Measurements from ENCODE around the gene MAP3K7CL. TPM values are rescaled to one million over a fixed set of nuclear protein-coding genes. Genes with fewer than 3 reads are reported as not detected.

The MAP3K7CL gene
- 1.4 and 3.0 TPM in 2 replicates for total RNA-seq

GRCh38 chr21:29130270-29130969 is at the start of gene MAP3K7CL:
TSS of gene MAP3K7CL (plus strand) at chr21:29130644. CDS start at chr21:29133345, 2,701 bp downstream.
- Histone ChIP-seq H3K4me3 (ENCODE audit: low read depth, low read length) (no peak within 1 kb of the TSS), H3K27me3 (ENCODE audit: control insufficient read depth, insufficient read depth, low read length) (no peaks in the 10 kb centered on the region), H3K36me3 (ENCODE audit: control insufficient read depth, insufficient read depth, low read length) (no peaks in the 10 kb centered on the region)
- TF ChIP-seq CTCF (IDR thresholded peaks at IDR 0.05; ENCODE audit: insufficient read depth, low read length, poor library complexity, severe bottlenecking), result no peak
- DNase-seq (ENCODE audit: low read depth), result peak; percentile 99

GRCh38 chr21:29082046-29082815 is 48.2 kb upstream of the MAP3K7CL start:
- DNase-seq (ENCODE audit: low read depth), result no peak
- no peaks in the 10 kb centered on the region for H3K36me3 ChIP-seq (ENCODE audit: control insufficient read depth, insufficient read depth, low read length)
- TF ChIP-seq CTCF (IDR thresholded peaks at IDR 0.05; ENCODE audit: insufficient read depth, low read length, poor library complexity, severe bottlenecking), result no peak
- H3K27me3 ChIP-seq (ENCODE audit: control insufficient read depth, insufficient read depth, low read length), result no peaks in the 10 kb centered on the region
- H3K4me3 ChIP-seq (ENCODE audit: low read depth, low read length), result no peak overlapping the region

- Histone ChIP-seq H3K27me3 (ENCODE audit: control insufficient read depth, insufficient read depth, low read length) (no peaks in the 10 kb centered on the region), H3K4me3 (ENCODE audit: low read depth, low read length) (no peak overlapping the region), H3K36me3 (ENCODE audit: control insufficient read depth, insufficient read depth, low read length) (no peaks in the 10 kb centered on the region)
- no peak for DNase-seq (ENCODE audit: low read depth)
- TF ChIP-seq CTCF (IDR thresholded peaks at IDR 0.05; ENCODE audit: insufficient read depth, low read length, poor library complexity, severe bottlenecking), result no peak
Measured at GRCh38 chr21:29083306-29083705, 47.1 kb upstream of the MAP3K7CL start.

- no peak overlapping the region for H3K4me3 ChIP-seq (ENCODE audit: low read depth, low read length)
- no peak for TF ChIP-seq CTCF (IDR thresholded peaks at IDR 0.05; ENCODE audit: insufficient read depth, low read length, poor library complexity, severe bottlenecking)
- H3K36me3 ChIP-seq (ENCODE audit: control insufficient read depth, insufficient read depth, low read length), result no peaks in the 10 kb centered on the region
- DNase-seq (ENCODE audit: low read depth), result no peak
- H3K27me3 ChIP-seq (ENCODE audit: control insufficient read depth, insufficient read depth, low read length), result no peaks in the 10 kb centered on the region
Measured at GRCh38 chr21:29084372-29084771, 46.1 kb upstream of the MAP3K7CL start.

GRCh38 chr21:29085106-29085752 is 45.2 kb upstream of the MAP3K7CL start:
- H3K27me3 ChIP-seq (ENCODE audit: control insufficient read depth, insufficient read depth, low read length), result no peaks in the 10 kb centered on the region
- H3K4me3 ChIP-seq (ENCODE audit: low read depth, low read length), result no peak overlapping the region
- DNase-seq (ENCODE audit: low read depth), result no peak
- H3K36me3 ChIP-seq (ENCODE audit: control insufficient read depth, insufficient read depth, low read length), result no peaks in the 10 kb centered on the region
- TF ChIP-seq CTCF (IDR thresholded peaks at IDR 0.05; ENCODE audit: insufficient read depth, low read length, poor library complexity, severe bottlenecking), result no peak

Data from kidney epithelial cell (primary cell).